Measurements from ENCODE around the gene CDYL.

Gene CDYL

DNA sequence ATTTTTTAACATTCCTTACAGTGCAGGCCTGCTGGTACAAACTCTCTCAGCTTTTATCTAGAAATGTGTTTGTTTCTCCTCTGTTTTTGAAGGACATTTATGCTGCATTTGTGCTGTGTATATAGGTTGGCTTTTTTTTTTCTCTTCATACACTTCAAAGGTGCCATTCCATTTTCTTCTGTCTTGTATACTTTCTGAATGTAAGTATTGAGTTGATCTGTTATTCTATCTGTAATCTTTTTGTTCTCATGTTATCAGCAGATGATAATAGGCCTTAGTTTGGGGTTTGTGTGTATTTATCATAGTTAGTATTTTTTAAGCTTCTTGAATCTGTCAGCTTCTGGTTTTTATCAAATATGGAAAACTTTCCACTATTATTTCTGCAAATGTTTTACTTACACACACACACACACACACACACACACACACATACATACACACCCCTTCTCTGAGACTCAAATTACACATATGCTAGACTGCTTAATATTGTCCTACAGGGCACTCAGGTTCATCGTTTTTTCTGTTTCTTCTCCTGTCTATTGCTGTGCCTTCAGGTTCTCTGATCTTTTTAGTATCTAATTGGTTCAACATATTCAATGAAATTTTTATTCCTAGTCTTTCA is 153.0 kb downstream of the CDYL start:
- DNase-seq (ENCODE audit: low spot score): no peak
- TF ChIP-seq, protein P1, sequence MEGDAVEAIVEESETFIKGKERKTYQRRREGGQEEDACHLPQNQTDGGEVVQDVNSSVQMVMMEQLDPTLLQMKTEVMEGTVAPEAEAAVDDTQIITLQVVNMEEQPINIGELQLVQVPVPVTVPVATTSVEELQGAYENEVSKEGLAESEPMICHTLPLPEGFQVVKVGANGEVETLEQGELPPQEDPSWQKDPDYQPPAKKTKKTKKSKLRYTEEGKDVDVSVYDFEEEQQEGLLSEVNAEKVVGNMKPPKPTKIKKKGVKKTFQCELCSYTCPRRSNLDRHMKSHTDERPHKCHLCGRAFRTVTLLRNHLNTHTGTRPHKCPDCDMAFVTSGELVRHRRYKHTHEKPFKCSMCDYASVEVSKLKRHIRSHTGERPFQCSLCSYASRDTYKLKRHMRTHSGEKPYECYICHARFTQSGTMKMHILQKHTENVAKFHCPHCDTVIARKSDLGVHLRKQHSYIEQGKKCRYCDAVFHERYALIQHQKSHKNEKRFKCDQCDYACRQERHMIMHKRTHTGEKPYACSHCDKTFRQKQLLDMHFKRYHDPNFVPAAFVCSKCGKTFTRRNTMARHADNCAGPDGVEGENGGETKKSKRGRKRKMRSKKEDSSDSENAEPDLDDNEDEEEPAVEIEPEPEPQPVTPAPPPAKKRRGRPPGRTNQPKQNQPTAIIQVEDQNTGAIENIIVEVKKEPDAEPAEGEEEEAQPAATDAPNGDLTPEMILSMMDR (IDR thresholded peaks at IDR 0.05; ENCODE audit: extremely low read depth, missing control alignments): no peak

DNA sequence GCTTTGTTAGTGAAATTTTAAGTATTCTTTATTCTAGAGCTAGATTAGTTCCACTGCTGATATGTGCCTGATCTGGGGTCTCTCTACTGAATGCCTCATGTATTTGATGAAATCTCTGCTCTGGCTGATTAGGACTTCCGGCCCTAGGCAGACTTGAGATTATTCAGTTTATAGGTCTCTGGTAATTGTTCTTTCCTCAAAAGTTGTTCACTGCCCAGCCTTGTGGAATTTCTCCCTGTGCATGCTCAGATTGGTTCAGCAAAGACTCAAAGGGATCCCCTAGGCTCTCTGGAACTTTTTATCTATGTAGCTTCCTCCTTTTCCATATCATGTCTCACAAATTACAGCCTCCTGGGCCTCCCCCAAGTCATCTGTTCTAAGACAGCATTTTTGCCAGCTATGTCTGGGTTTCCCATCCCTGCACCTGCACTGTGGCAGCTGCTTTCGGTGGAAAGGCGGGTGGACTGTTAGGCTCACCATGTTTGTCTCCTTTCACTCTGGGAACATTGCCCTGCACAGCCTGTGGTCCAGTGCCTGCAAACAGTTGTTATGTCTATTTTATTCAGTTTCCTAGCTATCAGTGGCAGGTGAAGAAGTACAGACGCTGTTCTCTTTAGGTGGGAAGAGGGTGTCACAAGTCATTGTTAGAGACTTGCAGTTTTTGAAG is 154.0 kb downstream of the CDYL start:
- DNase-seq (ENCODE audit: low spot score): no peak
- TF ChIP-seq, protein P1 (IDR thresholded peaks at IDR 0.05; ENCODE audit: extremely low read depth, missing control alignments): no peak

DNA sequence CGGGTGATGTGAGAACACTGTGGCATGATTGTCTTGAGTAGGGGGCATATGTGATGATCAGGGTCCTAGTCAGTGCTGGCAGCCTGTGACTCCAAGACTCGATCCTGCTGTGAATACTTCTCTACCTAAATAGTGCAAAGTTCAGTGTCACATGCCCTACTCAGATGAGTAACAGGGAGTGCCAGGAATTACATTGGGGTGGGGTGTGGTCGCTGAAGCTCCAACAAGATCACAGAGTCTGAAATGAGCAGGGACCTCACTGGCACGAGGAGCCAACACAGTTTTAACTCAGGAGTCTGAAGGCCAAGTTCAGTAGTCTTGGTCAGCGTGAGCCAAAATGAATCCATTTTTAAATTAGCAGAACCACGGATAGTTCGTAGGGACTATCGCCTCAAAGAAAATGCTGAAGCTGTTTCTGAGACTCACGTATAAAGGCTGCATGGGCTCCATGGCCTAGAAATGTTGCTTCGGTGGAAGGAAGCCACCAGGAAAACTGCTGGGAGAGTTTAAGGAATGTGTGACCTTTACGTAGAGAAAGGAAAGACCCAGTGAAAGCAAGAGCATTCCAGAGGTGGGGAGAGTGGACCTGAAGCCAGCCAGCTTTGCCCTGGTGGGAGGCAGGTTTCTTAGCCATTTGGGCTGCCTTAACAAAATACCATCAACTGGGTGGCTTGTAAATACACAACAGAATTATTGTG is 155.5 kb downstream of the CDYL start:
- TF ChIP-seq, protein P1 (IDR thresholded peaks at IDR 0.05; ENCODE audit: extremely low read depth, missing control alignments): no peak
- DNase-seq (ENCODE audit: low spot score): no peak

DNA sequence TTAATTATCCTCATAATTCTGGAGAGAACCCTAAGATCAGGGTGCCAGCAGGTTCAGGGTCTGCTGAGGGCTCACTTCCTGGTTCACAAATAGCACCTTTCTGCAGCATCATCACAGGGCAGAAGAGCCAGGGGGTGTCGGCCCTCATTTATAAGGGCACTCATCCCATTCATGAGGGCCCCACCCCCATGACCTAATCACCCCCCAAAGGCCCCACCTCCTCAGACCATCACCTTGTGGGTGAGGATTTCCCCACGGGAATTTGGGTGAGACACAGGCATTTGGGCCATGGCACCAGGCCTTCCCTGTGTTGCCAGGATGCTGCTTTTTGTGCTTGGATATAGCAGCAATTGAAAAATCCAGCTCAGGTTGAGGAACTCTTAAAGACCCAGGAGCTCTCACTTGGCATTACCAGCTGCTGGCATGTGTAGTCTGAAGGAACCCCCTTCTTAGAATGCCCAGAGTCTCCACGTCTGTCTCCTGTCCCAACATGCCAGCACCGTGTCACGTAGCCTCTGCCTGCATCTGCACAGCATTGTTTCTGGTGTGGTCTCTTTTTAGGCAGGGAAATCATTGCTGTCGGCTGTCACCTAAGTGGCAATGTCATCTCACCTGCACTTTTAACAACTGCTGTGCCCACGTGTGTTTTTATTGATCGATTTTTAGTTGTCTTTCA is 156.2 kb downstream of the CDYL start:
- DNase-seq (ENCODE audit: low spot score): no peak
- TF ChIP-seq, protein P1 (IDR thresholded peaks at IDR 0.05; ENCODE audit: extremely low read depth, missing control alignments): no peak

DNA sequence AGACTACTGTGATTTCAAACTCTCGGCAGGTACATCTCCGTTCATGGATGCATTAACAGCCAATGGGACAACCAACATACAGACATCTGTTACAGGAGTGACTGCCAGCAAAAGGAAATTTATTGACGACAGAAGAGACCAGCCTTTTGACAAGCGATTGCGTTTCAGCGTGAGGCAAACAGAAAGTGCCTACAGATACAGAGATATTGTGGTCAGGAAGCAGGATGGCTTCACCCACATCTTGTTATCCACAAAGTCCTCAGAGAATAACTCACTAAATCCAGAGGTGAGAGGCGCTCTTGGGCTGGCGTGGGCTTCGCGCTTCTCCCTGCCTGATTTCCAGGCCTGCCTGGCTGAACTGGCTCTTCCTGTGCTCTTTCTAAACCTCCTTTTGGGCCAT is 159.3 kb downstream of the CDYL start:
- TF ChIP-seq, protein P1 (IDR thresholded peaks at IDR 0.05; ENCODE audit: extremely low read depth, missing control alignments): no peak

DNA sequence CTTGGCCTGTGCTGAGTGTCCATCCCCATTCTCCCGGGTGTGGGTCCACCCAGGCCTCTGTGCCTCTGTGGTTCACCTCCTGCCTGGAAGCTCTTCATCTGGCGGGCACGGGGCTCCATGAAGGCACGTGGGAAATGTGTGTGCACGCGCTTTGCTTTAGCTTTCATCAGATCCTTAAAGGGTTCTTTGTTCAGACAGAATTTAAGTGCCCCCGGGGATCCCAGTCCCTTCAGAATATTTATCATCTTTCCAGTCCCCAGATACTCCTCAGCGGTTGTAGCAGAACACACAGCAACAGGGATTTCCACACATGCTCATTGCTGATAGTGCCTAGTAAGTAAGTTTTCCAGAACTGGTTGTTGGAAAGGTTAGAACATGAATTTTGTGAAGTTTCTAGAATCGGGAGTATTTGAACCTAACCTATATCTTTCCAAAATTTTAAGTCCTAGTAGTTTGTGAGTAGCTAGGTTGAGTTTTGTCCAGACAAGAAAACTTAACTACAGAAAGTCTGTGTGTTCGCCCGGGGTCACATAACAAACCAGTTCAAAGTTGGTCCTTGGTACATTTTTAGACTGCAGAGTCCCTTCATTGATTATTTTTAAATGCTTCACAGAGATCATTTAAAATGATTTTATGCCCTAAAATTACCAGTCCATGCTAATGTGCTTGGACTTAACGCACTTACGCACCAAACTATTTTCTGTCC is 159.9 kb downstream of the CDYL start:
- TF ChIP-seq, protein P1 (IDR thresholded peaks at IDR 0.05; ENCODE audit: extremely low read depth, missing control alignments): no peak

More for the DNA sequence above, 159.3 kb downstream of the CDYL start:
- DNase-seq (ENCODE audit: low spot score): no peak

More for the DNA sequence above, 159.9 kb downstream of the CDYL start:
- no peak for DNase-seq (ENCODE audit: low spot score)

Data from GM20000 (cell line).